HEK293T (cell line): ENCODE measurements around the gene TMEM94.

ENCODE experiments used
- CTCF ChIA-PET: fragments of 350-600 bp; formaldehyde crosslinking; extraction: SDS; loops from one replicate; lab custom pipeline; 2021; ENCODE audit warnings: antibody characterized with exemption, inconsistent platforms; lab: Yijun Ruan, JAX
- POLR2A ChIA-PET: fragments of 350-600 bp; formaldehyde crosslinking; extraction: SDS; loops from one replicate; lab custom pipeline; 2020; ENCODE audit warnings: antibody characterized with exemption, inconsistent platforms; lab: Yijun Ruan, JAX
- DNase-seq: peaks from one replicate; pipeline ENCODE4 v3.0.0; 2012; ENCODE audit warnings: mixed read lengths; ENCODE audit errors: extremely low spot score
- ARNT ChIP-seq: fragments of 450-650 bp; IDR thresholded peaks from 2 replicates; pipeline ENCODE4 v1.6.1; 2017; ENCODE audit warnings: mild to moderate bottlenecking
- BHLHE40 ChIP-seq: fragments of 450-650 bp; IDR thresholded peaks from 2 replicates; pipeline ENCODE4 v1.6.1; 2016; ENCODE audit warnings: mild to moderate bottlenecking, moderate library complexity, borderline replicate concordance
- CTBP1 ChIP-seq: fragments of 450-650 bp; IDR thresholded peaks from 2 replicates; pipeline ENCODE4 v1.6.1; 2016; ENCODE audit warnings: borderline replicate concordance
- ELF4 ChIP-seq: fragments of 450-650 bp; IDR thresholded peaks from 2 replicates; pipeline ENCODE4 v1.6.1; 2017; ENCODE audit warnings: antibody characterized with exemption
- FOXA1 ChIP-seq: fragments of 450-650 bp; IDR thresholded peaks from 2 replicates; pipeline ENCODE4 v1.6.1; 2016; ENCODE audit warnings: mild to moderate bottlenecking
- FOXK2 ChIP-seq: fragments of 450-650 bp; IDR thresholded peaks from 2 replicates; pipeline ENCODE4 v1.6.1; 2016; ENCODE audit warnings: mild to moderate bottlenecking
- FOXM1 ChIP-seq: fragments of 450-650 bp; IDR thresholded peaks from 2 replicates; pipeline ENCODE4 v1.6.1; 2017; ENCODE audit warnings: mild to moderate bottlenecking, borderline replicate concordance
- HDGF ChIP-seq: fragments of 450-650 bp; IDR thresholded peaks from 2 replicates; pipeline ENCODE4 v1.6.1; 2017; ENCODE audit warnings: antibody characterized with exemption, borderline replicate concordance
- L3MBTL2 ChIP-seq: fragments of 450-650 bp; conservative IDR thresholded peaks from 2 replicates; pipeline ENCODE4 v1.6.1; 2016; ENCODE audit warnings: mild to moderate bottlenecking
- LEF1 ChIP-seq: fragments of 450-650 bp; IDR thresholded peaks from 2 replicates; pipeline ENCODE4 v1.6.1; 2017; ENCODE audit warnings: mild to moderate bottlenecking, borderline replicate concordance
- NFRKB ChIP-seq: fragments of 450-650 bp; IDR thresholded peaks from 2 replicates; pipeline ENCODE4 v1.6.1; 2016; ENCODE audit warnings: mild to moderate bottlenecking, moderate library complexity
- PKNOX1 ChIP-seq: fragments of 450-650 bp; IDR thresholded peaks from 2 replicates; pipeline ENCODE4 v1.6.1; 2016
- SP1 ChIP-seq: fragments of 450-650 bp; IDR thresholded peaks from 2 replicates; pipeline ENCODE4 v1.6.1; 2017
- SUZ12 ChIP-seq: fragments of 450-650 bp; IDR thresholded peaks from 2 replicates; pipeline ENCODE4 v1.6.1; 2016; ENCODE audit warnings: mild to moderate bottlenecking
- TARDBP ChIP-seq: fragments of 450-650 bp; IDR thresholded peaks from 2 replicates; pipeline ENCODE4 v1.6.1; 2016
- ZNF384 ChIP-seq: fragments of 450-650 bp; IDR thresholded peaks from 2 replicates; pipeline ENCODE4 v1.6.1; 2016

TMEM94 gene

DNA sequence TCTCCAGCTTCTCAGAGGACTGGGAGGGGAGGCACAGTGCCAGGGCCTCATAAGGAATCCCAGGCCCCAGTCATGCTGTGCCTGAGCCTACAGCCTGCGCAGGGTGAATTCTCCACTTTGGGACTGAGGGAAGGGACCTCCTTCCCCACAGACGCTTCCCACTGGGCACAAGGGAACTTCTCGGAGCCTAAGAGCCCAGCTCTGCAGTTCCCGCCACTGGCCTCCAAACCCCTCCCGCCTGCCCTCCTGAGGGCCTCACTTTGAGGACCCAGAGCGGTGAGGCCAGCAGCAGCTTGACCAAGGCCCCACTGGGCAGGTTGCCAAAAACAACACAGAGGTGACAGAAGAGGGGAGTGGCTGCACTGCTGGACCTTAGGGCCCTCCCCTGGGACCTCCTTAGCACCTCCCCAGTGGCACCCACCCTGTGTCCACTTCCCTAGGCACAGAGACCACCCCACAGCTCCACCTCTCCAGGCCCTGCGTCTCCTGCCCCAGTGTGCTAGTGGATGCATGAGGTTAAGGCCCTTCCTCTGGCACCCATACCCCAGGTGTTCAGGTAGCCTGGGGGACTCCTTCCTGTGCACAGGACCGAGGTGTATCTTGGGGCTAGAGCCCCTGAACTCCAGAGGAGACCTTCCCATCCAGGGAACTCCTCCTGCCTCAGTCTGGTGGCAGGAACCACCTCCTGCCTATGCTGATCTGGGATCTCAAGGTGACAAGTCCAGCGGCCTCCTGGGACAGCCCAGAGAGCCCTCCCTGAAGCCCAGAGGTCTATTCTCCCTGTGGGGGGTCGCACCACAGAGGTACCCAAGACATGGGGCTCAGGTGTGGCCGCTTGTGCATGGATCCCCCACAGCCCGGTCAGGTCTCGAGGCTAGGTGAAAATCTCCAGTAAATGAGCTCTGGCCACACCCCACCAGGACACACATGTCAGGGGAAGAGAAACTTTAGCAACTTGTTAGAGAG is 55.5 kb downstream of the TMEM94 start:
- ChIA-PET CTCF (interaction anchor here (0.6 to 1.0 kb wide), 2 partner anchors 56 to 162 kb away, joined by 3 read pairs; partner anchors contain the start of gene TMEM94), POLR2A (interaction anchor here (0.6 to 1.8 kb wide), 4 partner anchors 9 to 241 kb away, joined by 3 to 6 read pairs (median 3); partner anchors contain the start of genes MIF4GD and TMEM94)
- no peak for DNase-seq
- no peak for TF ChIP-seq SUZ12
- no peak for TF ChIP-seq ZNF384
- no peak for TF ChIP-seq SP1

DNA sequence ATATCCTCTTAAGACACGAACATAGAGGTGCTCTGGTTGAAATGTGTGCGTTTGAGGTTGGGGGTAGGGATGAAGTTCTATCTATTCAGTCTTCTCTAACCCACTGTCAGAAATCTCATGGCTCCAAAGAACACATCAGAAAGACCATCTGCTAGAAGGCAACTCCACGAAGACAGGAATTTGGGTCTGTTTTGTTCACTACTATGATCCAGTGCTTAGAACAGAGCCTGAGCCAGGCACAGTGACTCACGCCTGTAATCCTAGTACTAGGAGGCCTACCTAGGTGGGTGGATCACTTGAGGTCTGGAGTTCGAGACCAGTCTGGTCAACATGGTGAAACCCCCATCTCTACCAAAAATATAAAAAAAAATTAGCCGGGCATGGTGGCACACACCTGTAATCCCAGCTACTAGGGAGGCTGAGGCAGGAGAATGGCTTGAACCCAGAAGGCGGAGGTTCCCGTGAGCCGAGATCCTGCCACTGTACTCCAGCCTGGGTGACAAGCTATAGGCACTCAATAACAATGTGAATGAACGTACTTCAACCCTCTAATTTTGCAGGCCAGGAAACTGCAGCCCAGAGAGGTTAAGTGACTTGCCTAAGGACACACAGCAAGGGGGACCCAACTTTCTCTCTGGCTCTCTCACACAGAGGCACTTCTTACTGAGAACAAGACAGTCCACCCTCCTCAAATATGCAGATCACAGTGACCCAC is 56.6 kb downstream of the TMEM94 start:
- DNase-seq, result no peak
- ChIA-PET POLR2A (interaction anchor here (1.0 kb wide), 1 partner anchor 57 kb away, joined by 3 read pairs; the partner anchor contains the start of gene TMEM94), CTCF (no interaction called here)
- no peak for TF ChIP-seq ZNF384
- no peak for TF ChIP-seq SUZ12
- TF ChIP-seq HDGF, result no peak
- TF ChIP-seq TARDBP, result no peak
- TF ChIP-seq ARNT, result no peak
- no peak for TF ChIP-seq L3MBTL2
- TF ChIP-seq ELF4, result no peak
- TF ChIP-seq LEF1, result no peak
- no peak for TF ChIP-seq SP1
- no peak for TF ChIP-seq FOXK2
- no peak for TF ChIP-seq FOXA1
- TF ChIP-seq CTBP1, result no peak
- TF ChIP-seq PKNOX1, result no peak
- no peak for TF ChIP-seq FOXM1
- TF ChIP-seq NFRKB, result no peak
- no peak for TF ChIP-seq BHLHE40

DNA sequence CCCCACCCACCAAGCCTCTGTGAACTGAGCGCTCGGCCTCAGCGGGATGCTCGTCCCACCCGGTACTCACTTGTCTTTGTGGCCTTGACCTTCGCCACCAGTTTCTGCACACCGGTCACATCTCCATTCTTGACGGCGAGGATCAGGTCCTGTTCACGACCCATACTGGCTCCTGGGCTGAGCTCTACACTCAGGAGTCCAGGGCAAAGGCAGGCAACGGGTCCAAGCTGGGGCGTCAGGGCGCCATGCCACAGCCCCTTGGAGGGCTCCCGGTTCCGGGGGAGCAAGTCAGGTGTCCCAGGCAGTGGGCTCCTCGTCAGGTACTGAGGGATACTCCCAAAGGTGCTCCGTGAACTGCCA is 57.2 kb downstream of the TMEM94 start:
- DNase-seq, result no peak
- TF ChIP-seq ZNF384 (no peak), ARNT (no peak), LEF1 (no peak), PKNOX1 (no peak), CTBP1 (no peak), ELF4 (no peak), NFRKB (no peak), FOXA1 (no peak), TARDBP (no peak), FOXK2 (no peak), L3MBTL2 (no peak), BHLHE40 (no peak), HDGF (no peak)
- ChIA-PET CTCF (no interaction called here), POLR2A (no interaction called here)

- no peak for DNase-seq
- POLR2A ChIA-PET, result interaction anchor here (0.7 to 1.1 kb wide), 2 partner anchors 12 to 244 kb away, joined by 3 read pairs; partner anchors contain the start of gene MIF4GD
- CTCF ChIA-PET, result no interaction called here
- TF ChIP-seq NFRKB, result no peak
- no peak for TF ChIP-seq CTBP1
- TF ChIP-seq ZNF384, result no peak
- no peak for TF ChIP-seq SP1
- TF ChIP-seq HDGF, result no peak
- no peak for TF ChIP-seq FOXK2
- no peak for TF ChIP-seq PKNOX1
- no peak for TF ChIP-seq LEF1
- no peak for TF ChIP-seq SUZ12
Observed at GRCh38 chr17:75514299-75514918, 58.0 kb downstream of the TMEM94 start.

GRCh38 chr17:75514919-75515495 is 58.6 kb downstream of the TMEM94 start:
- TF ChIP-seq FOXK2 (no peak), TARDBP (no peak), SP1 (no peak), FOXM1 (no peak), NFRKB (no peak), FOXA1 (no peak), BHLHE40 (no peak), CTBP1 (no peak), ELF4 (no peak), ARNT (no peak), PKNOX1 (no peak), ZNF384 (no peak)
- ChIA-PET POLR2A (interaction anchor here (0.7 to 1.1 kb wide), 2 partner anchors 13 to 244 kb away, joined by 3 read pairs; partner anchors contain the start of gene MIF4GD), CTCF (no interaction called here)
- no peak for DNase-seq
